Measurements from ENCODE around the gene PNMA8B.

DNA sequence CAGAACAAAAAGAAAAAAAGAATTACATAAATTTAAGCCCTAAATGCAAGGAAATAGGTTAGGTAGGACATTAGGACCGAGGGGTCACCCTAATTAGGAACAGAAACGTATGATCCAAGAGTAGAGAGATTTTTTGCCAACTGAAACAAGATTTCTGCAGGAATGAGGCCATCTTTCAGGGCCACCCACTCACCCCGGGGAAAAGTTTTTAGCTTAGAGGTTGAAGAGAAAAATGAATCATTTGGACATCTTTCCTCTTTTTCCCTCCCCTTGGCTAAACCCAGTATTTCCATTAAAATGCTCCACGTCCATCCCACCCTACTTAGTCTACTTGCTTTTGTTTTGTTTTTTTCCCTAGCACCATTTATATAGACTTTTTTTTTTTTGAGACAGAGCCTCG, 13.7 kb downstream of the PNMA8B start:
- TF ChIP-seq TAF1 (IDR thresholded peaks at IDR 0.05; ENCODE audit: low read depth, low read length) (no peak), POLR2A (IDR thresholded peaks at IDR 0.05; ENCODE audit: low read depth, low read length) (no peak), POLR2AphosphoS5 (IDR thresholded peaks at IDR 0.05; ENCODE audit: low read depth, low read length) (no peak), SPI1 (IDR thresholded peaks at IDR 0.05; ENCODE audit: low read depth, low read length) (no peak)
